Type B pancreatic cell (in vitro differentiated cells): Measurements from ENCODE around the gene G0S2. TPM values are rescaled to one million over a fixed set of nuclear protein-coding genes. Genes with fewer than 3 reads are reported as not detected.
A peak's percentile ranks its signal among the peaks of the same experiment; 100 is the strongest.

Experiments used
- DNase-seq: peaks from one replicate; pipeline ENCODE4 v3.0.0; 2021; ENCODE audit warnings: mixed read lengths; ENCODE audit not compliant: unreplicated experiment; ENCODE audit errors: extremely low spot score
- H3K27ac Mint-ChIP-seq: 2 replicates; pipeline ENCODE4 v1.8.0; 2021; ENCODE audit warnings: mild to moderate bottlenecking, mixed read lengths
- H3K27me3 Mint-ChIP-seq: 2 replicates; pipeline ENCODE4 v1.8.0; 2021; ENCODE audit warnings: mixed read lengths
- H3K36me3 Mint-ChIP-seq: 2 replicates; pipeline ENCODE4 v1.8.0; 2021; ENCODE audit warnings: mixed read lengths
- H3K4me1 Mint-ChIP-seq: one replicate; pipeline ENCODE4 v1.8.0; 2021; ENCODE audit warnings: mixed read lengths; ENCODE audit not compliant: unreplicated experiment
- H3K4me3 Mint-ChIP-seq: 2 replicates; pipeline ENCODE4 v1.8.0; 2021; ENCODE audit warnings: mild to moderate bottlenecking, mixed read lengths
- H3K9me3 Mint-ChIP-seq: 2 replicates; pipeline ENCODE4 v1.8.0; 2021; ENCODE audit warnings: mixed read lengths
- long read RNA-seq: library from polyadenylated mRNA; unstranded; transcript quantifications from one replicate; pipeline ENCODE4 v2.0.0, GENCODE V29; 2020
- total RNA-seq: library from RNA; stranded (reverse); gene quantifications from 2 replicates; pipeline ENCODE4 v1.2.1, GENCODE V29; 2021; ENCODE audit warnings: low replicate concordance
- TF ChIP-seq, protein P1 (sequence below): fragments of 200-600 bp; sonication (generic); conservative IDR thresholded peaks from 2 replicates; pipeline ENCODE4 v1.5.0; 2021; ENCODE audit warnings: antibody characterized with exemption, mild to moderate bottlenecking

Gene G0S2, protein sequence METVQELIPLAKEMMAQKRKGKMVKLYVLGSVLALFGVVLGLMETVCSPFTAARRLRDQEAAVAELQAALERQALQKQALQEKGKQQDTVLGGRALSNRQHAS
- 0.88 and 6.4 TPM in 2 replicates for total RNA-seq
- long read RNA-seq = 0 reads

DNA sequence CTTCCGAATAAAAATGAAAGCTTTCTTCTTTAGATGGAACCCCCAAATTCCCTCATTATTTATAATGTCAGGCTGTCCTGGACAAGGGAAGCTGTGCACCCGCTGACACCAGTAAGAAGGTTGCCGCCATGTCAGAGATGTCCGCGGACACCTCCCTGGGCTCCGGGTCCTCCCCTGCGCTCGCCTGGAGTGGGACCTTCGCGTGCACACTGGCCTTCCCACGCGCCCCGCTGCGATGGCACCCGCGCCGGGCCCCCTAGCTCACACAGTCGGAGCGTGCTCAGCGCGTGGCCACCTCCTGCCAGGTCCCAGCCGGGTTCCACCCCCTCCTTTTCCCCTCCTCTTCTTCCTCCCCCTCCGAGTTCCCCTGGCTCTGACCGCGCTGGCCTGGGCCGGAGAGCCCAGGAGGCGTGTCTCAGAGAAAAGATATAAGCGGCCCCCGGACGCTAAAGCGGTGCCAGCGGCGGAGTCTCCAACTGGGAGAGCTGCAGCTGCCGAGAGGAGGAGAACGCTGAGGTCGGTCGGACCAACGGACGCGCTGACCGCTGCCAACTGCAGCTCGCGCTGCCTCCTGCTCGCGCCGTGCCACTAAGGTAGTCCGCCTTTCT is at the start of gene G0S2:
Gene G0S2, plus strand, starts transcription at position 456 of the 608 bp plus-strand sequence. CDS start 273 bp downstream, outside the sequence.
- Mint-ChIP-seq H3K4me1 (peaks cover 17% of the 10 kb centered on the region), H3K27me3 (peaks cover 92% of the 10 kb centered on the region), H3K4me3 (peak within 1 kb of the TSS; percentile 85), H3K27ac (peak within 1 kb of the TSS; percentile 4), H3K36me3 (peaks cover 3% of the 10 kb centered on the region), H3K9me3 (peaks cover 5% of the 10 kb centered on the region)
- TF ChIP-seq, protein P1, sequence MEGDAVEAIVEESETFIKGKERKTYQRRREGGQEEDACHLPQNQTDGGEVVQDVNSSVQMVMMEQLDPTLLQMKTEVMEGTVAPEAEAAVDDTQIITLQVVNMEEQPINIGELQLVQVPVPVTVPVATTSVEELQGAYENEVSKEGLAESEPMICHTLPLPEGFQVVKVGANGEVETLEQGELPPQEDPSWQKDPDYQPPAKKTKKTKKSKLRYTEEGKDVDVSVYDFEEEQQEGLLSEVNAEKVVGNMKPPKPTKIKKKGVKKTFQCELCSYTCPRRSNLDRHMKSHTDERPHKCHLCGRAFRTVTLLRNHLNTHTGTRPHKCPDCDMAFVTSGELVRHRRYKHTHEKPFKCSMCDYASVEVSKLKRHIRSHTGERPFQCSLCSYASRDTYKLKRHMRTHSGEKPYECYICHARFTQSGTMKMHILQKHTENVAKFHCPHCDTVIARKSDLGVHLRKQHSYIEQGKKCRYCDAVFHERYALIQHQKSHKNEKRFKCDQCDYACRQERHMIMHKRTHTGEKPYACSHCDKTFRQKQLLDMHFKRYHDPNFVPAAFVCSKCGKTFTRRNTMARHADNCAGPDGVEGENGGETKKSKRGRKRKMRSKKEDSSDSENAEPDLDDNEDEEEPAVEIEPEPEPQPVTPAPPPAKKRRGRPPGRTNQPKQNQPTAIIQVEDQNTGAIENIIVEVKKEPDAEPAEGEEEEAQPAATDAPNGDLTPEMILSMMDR = no peak
- no peak for DNase-seq

DNA sequence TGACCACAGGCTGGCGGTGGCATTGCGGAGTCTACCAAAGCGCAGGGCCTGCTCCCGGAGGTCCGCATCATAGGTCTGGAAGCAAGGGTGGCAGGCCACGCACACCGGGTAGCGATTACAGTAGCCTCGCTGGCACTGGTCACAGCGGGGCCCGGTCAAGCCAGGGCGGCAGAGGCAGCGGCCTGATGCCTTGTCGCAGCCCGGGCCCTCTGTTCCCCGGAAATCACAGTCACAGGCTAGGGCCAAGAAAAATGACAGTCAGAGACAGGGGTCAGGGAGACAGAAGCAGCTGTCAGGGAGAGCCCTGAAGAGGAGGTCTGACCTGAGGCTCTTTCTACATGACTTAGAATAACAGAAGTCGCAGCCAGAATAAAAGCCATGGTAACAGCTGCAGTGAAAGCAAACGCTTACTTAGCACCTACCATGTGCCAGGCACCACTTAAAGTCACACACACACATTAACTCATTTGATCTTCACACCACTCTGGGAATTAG is 49.4 kb upstream of the G0S2 start:
- Mint-ChIP-seq H3K9me3 (no peaks in the 10 kb centered on the region), H3K36me3 (no peaks in the 10 kb centered on the region), H3K27me3 (peaks cover 12% of the 10 kb centered on the region), H3K4me1 (peaks cover 11% of the 10 kb centered on the region), H3K27ac (no peak overlapping the region), H3K4me3 (no peak overlapping the region)
- DNase-seq = no peak
- TF ChIP-seq, protein P1 = no peak

DNA sequence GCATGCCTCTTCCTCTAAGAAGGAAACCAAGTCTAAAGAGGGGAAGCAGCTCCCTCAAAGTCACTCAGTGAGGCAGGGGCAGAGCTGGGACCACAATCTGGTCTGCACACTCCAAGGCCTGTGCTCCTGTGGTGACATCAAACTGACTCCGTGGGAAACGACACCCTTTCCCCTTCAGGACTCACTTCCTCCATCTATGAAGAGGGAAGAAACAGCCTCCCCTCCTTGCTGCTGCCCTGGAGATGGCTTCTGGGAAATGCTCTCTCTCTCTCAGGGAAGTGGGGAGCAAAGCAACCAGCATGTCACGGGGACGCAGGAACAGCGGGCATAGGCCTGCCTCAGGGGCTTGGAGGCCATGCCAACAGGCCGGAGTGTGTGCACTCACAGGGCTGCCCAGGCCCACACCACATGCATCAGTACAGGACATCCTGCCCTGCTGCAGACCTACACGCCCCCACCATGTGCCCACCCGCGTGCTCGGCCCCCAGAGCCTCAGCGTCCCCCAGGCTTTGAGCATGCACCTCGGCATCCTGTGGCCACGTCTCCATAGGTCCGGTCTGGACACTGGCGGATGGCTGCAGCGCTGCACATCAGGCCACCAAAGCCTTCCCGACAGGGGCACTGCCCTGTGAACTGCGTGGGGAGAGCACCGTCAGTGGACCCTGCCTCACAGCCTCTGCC is 48.7 kb upstream of the G0S2 start:
- no peak overlapping the region for H3K4me3 Mint-ChIP-seq
- DNase-seq = no peak
- peaks cover 12% of the 10 kb centered on the region for H3K27me3 Mint-ChIP-seq
- H3K36me3 Mint-ChIP-seq = no peaks in the 10 kb centered on the region
- H3K27ac Mint-ChIP-seq = no peak overlapping the region
- H3K4me1 Mint-ChIP-seq = peaks cover 7% of the 10 kb centered on the region
- TF ChIP-seq, protein P1 = no peak
- no peaks in the 10 kb centered on the region for H3K9me3 Mint-ChIP-seq

DNA sequence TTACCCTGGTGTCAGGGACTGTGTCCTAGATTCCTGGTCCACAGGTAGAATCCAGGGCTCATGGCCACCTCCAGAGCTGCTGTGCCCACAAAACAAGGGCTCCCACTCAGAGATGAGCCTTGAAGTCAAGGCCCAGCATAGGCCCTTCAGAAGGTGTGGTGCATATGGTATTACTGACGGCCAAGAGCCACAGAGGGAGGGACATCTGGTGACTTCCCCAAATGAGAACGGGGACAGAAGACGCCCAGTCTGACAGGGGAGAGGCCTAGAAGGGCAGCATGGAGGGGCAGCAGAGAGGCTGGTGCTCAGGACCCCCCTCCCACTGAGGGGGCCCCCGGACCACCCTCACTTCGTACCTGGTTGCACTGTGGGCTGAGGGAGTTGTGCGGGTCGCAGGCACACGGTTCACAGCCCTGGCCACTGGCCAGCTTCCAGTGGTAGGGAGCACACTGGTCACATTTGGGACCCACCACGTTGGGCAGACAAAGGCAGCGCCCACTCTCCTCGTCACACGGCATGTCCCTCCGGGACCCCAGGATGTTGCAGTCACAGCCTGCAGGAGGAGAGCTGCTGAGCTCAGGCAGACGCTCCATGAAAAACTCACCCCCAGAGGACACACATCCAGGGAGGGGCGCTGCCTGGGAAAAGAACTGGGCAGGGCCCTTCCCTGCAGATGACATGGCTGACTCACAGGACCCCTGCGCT is 48.0 kb upstream of the G0S2 start:
- no peaks in the 10 kb centered on the region for H3K9me3 Mint-ChIP-seq
- H3K27me3 Mint-ChIP-seq = peaks cover 16% of the 10 kb centered on the region
- no peak overlapping the region for H3K4me3 Mint-ChIP-seq
- peaks cover under 1% of the 10 kb centered on the region for H3K4me1 Mint-ChIP-seq
- H3K27ac Mint-ChIP-seq = no peak overlapping the region
- no peak for DNase-seq
- H3K36me3 Mint-ChIP-seq = no peaks in the 10 kb centered on the region
- TF ChIP-seq, protein P1 = no peak

DNA sequence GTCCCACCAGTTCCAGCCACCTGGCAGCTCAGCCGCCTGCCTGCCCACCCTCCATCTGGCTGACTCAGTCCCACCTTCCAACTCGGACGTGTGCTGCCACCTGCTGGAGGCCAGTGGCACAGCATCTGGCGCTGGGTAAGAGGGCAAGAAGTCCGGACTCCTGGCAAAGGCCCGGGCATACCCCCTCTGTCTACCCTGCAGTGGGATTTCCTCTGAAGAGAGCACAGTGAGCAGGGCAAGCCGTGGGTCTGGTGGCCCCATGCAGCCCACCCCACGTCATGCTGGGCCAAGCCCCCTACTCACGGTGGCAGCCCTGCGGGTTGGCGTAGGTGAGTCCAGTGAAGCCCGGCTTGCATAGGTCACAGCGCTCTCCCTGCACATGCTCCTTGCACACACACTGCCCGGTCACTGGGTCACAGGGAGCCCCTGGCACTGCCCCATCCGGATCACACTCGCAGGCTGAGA is 47.4 kb upstream of the G0S2 start:
- H3K4me1 Mint-ChIP-seq = no peaks in the 10 kb centered on the region
- H3K36me3 Mint-ChIP-seq = no peaks in the 10 kb centered on the region
- no peak overlapping the region for H3K4me3 Mint-ChIP-seq
- TF ChIP-seq, protein P1 = peak; percentile 98
- peaks cover 16% of the 10 kb centered on the region for H3K27me3 Mint-ChIP-seq
- H3K27ac Mint-ChIP-seq = no peak overlapping the region
- peak; percentile 85 for DNase-seq
- H3K9me3 Mint-ChIP-seq = no peaks in the 10 kb centered on the region
